Fibroblast of the aortic adventitia (primary cell): ENCODE measurements around the gene PPIH. TPM values are rescaled to one million over a fixed set of nuclear protein-coding genes. Genes with fewer than 3 reads are reported as not detected.
"Not testable (repeated sequence)": the region's sequence is repeated elsewhere in the genome, so short reads cannot be mapped to it uniquely, and the experiment has no call there.

Source experiments
- DNase-seq: peaks from one replicate; pipeline ENCODE4 v3.0.0-alpha.2; 2010; ENCODE audit warnings: low read depth
- H3K4me3 ChIP-seq: 2 replicates; pipeline ENCODE4 v1.5.1; 2011; ENCODE audit warnings: low read depth, mild to moderate bottlenecking, control low read depth, low read length, moderate library complexity
- CTCF ChIP-seq: IDR thresholded peaks from 2 replicates; pipeline ENCODE4 v1.5.1; 2011; ENCODE audit warnings: mild to moderate bottlenecking, low read length, control low read depth, inconsistent platforms; ENCODE audit not compliant: insufficient read depth
- total RNA-seq: library from RNA; depleted of rRNA; stranded (reverse); fragments of >200 nt; gene quantifications from 2 replicates; pipeline ENCODE4 v1.2.3, GENCODE V29; 2012; ENCODE audit warnings: low replicate concordance

Gene PPIH
- total RNA-seq, 1 donor, result 29.2 TPM

- no peak for TF ChIP-seq CTCF
- no peak overlapping the region for H3K4me3 ChIP-seq
- DNase-seq, result no peak
Measured at GRCh38 chr1:42692461-42692860, 34.2 kb downstream of the PPIH start.

- no peak for DNase-seq
- H3K4me3 ChIP-seq, result no peak overlapping the region
- TF ChIP-seq CTCF, result no peak
Measured at GRCh38 chr1:42692911-42693310, 34.7 kb downstream of the PPIH start.

- no peak overlapping the region for H3K4me3 ChIP-seq
- DNase-seq, result no peak
- no peak for TF ChIP-seq CTCF
Measured at GRCh38 chr1:42698081-42698813, 40.0 kb downstream of the PPIH start.

- DNase-seq, result no peak
- no peak for TF ChIP-seq CTCF
- no peak overlapping the region for H3K4me3 ChIP-seq
Measured at GRCh38 chr1:42700006-42700405, 41.8 kb downstream of the PPIH start.

- DNase-seq, result no peak
- no peak for TF ChIP-seq CTCF
- no peak overlapping the region for H3K4me3 ChIP-seq
Measured at GRCh38 chr1:42703888-42704464, 45.8 kb downstream of the PPIH start.

- not testable (repeated sequence) for DNase-seq, H3K4me3 ChIP-seq
Measured at GRCh38 chr1:42712808-42713207, 54.6 kb downstream of the PPIH start.

GRCh38 chr1:42713293-42713692 lies 55.1 kb downstream of the PPIH start:
- no peak for TF ChIP-seq CTCF
- DNase-seq, result no peak
- no peak overlapping the region for H3K4me3 ChIP-seq

GRCh38 chr1:42714441-42714840 lies 56.2 kb downstream of the PPIH start:
- not testable (repeated sequence) for DNase-seq, H3K4me3 ChIP-seq
